GM12878 (cell line): ENCODE measurements around the gene SWSAP1. TPM values are rescaled to one million over a fixed set of nuclear protein-coding genes. Genes with fewer than 3 reads are reported as not detected.

Source experiments
- ATAC-seq: fragments of 200-7000 bp; cut with Tn5 transposase; 3 replicates; pipeline ENCODE4 v1.9.1; 2020; ENCODE audit warnings: mild to moderate bottlenecking, moderate library complexity
- BruUV-seq: library from RNA; stranded (reverse); fragments of 400-500 nt; replicated peaks from 2 replicates; lab custom pipeline; 2021; lab: Mats Ljungman, UMichigan
- CTCF ChIA-PET: fragments of 300-600 bp; sonication (Branson Sonifier 250); formaldehyde crosslinking; extraction: SDS; loops from one replicate; lab custom pipeline; 2021; ENCODE audit warnings: inconsistent platforms; lab: Yijun Ruan, JAX
- POLR2A ChIA-PET: fragments of 350-600 bp; formaldehyde crosslinking; extraction: SDS; loops from one replicate; lab custom pipeline; 2021; ENCODE audit warnings: inconsistent platforms; lab: Charles Lee
- RAD21 ChIA-PET: fragments of 300-600 bp; sonication (Branson Sonifier 250); formaldehyde crosslinking; loops from one replicate; lab custom pipeline; 2023; ENCODE audit warnings: antibody characterized with exemption; ENCODE audit not compliant: unreplicated experiment; lab: Charles Lee
- SMC1A ChIA-PET: fragments of 300-600 bp; sonication (Branson Sonifier 250); formaldehyde crosslinking; loops from one replicate; lab custom pipeline; 2023; ENCODE audit not compliant: unreplicated experiment, uncharacterized antibody; lab: Charles Lee
- DNase-seq: peaks from one replicate; pipeline ENCODE4 v3.0.0-alpha.2; 2011; ENCODE audit warnings: low read depth, low spot score
- FAIRE-seq: peaks from 3 replicates; lab custom pipeline; 2011; peaks lifted over from hg19 to GRCh38; lab: Jason Lieb, UNC
- H2AFZ ChIP-seq: 2 replicates; pipeline ENCODE4 v1.6.0; 2011; ENCODE audit warnings: low read depth, low read length, control low read depth; ENCODE audit not compliant: control insufficient read depth
- H3K27ac ChIP-seq: 2 replicates; pipeline ENCODE4 v1.5.1; 2011; ENCODE audit warnings: control low read depth; ENCODE audit not compliant: control insufficient read depth, insufficient read depth
- H3K27me3 ChIP-seq, 2 experiments: replicated peaks in 1 of 2; 2 replicates each; pipeline versions ENCODE4 v1.6.0 to v1.6.1; 2011; ENCODE audit warnings: low read length in 1 of 2; ENCODE audit not compliant: control insufficient read depth in 2 of 2, insufficient read depth in 2 of 2
- H3K36me3 ChIP-seq, 2 experiments: 2 replicates each; pipeline ENCODE4 v1.5.1; 2011; ENCODE audit warnings: low read length in 1 of 2; ENCODE audit not compliant: control insufficient read depth in 2 of 2, insufficient read depth in 2 of 2
- H3K4me1 ChIP-seq: 2 replicates; pipeline ENCODE4 v1.6.1; 2011; ENCODE audit warnings: mild to moderate bottlenecking, low read length, moderate library complexity, mixed read lengths; ENCODE audit not compliant: control insufficient read depth, insufficient read depth
- H3K4me2 ChIP-seq: 2 replicates; pipeline ENCODE4 v1.6.0; 2011; ENCODE audit warnings: control low read depth; ENCODE audit not compliant: control insufficient read depth, insufficient read depth
- H3K4me3 ChIP-seq: fragments of 200-600 bp; sonication (generic); 2 replicates; pipeline ENCODE4 v1.5.1; 2016
- H3K79me2 ChIP-seq: 2 replicates; pipeline ENCODE4 v1.6.0; 2011; ENCODE audit warnings: low read length; ENCODE audit not compliant: control insufficient read depth, insufficient read depth
- H3K9ac ChIP-seq: 2 replicates; pipeline ENCODE4 v1.8.0; 2011; ENCODE audit warnings: low read length, control low read depth, mixed read lengths; ENCODE audit not compliant: control insufficient read depth, insufficient read depth
- H3K9me3 ChIP-seq: replicated peaks from 3 replicates; pipeline ENCODE4 v1.5.1; 2011; ENCODE audit warnings: mild to moderate bottlenecking, low read length; ENCODE audit not compliant: control insufficient read depth, insufficient read depth
- H4K20me1 ChIP-seq: 2 replicates; pipeline ENCODE4 v1.6.0; 2011; ENCODE audit not compliant: control insufficient read depth, insufficient read depth
- CEBPB ChIP-seq, 2 experiments: fragments of 150-350 bp in 1 of 2; IDR thresholded peaks; 2 replicates each; pipeline ENCODE4 v1.6.1; 2012 to 2014; ENCODE audit warnings: low read depth in 2 of 2, low read length in 2 of 2, borderline replicate concordance in 1 of 2, inconsistent platforms in 1 of 2
- CEBPZ ChIP-seq: fragments of 150-350 bp; IDR thresholded peaks from 2 replicates; pipeline ENCODE4 v1.6.1; 2016; ENCODE audit warnings: low read depth, low read length
- CHD2 ChIP-seq: IDR thresholded peaks from 2 replicates; pipeline ENCODE4 v1.6.1; 2011; ENCODE audit warnings: low read depth, low read length, improper control_type of control experiment, borderline replicate concordance
- DPF2 ChIP-seq: fragments of 450-650 bp; IDR thresholded peaks from 2 replicates; pipeline ENCODE4 v1.6.1; 2017; ENCODE audit warnings: mild to moderate bottlenecking
- JUND ChIP-seq: IDR thresholded peaks from 2 replicates; pipeline ENCODE4 v1.6.1; 2012; ENCODE audit warnings: low read depth, mild to moderate bottlenecking, low read length, improper control_type of control experiment, moderate library complexity
- MYC ChIP-seq: IDR thresholded peaks from 2 replicates; pipeline ENCODE4 v1.6.1; 2011; ENCODE audit warnings: mild to moderate bottlenecking, low read length, moderate library complexity, inconsistent platforms; ENCODE audit not compliant: insufficient read depth, insufficient replicate concordance, insufficient read length, severe bottlenecking
- RBBP5 ChIP-seq: fragments of 200-600 bp; sonication (generic); conservative IDR thresholded peaks from 2 replicates; pipeline ENCODE4 v1.6.1; 2016
- RELB ChIP-seq: fragments of 450-650 bp; IDR thresholded peaks from 2 replicates; pipeline ENCODE4 v1.6.1; 2017; ENCODE audit warnings: low read depth, mild to moderate bottlenecking, moderate library complexity
- SUZ12 ChIP-seq: fragments of 200-600 bp; sonication (generic); IDR thresholded peaks from one replicate; pipeline ENCODE4 v1.6.1; 2018; ENCODE audit warnings: antibody characterized with exemption, mild to moderate bottlenecking; ENCODE audit not compliant: unreplicated experiment
- WGBS: methylation state at CpG from one replicate; pipeline ENCODE4 v1.1.6; 2016; ENCODE audit warnings: low lambda C conversion rate; ENCODE audit not compliant: insufficient replicate concordance, insufficient coverage; ENCODE audit errors: missing lambda C conversion rate; 5-methylcytosine and 5-hydroxymethylcytosine counted together
- in situ Hi-C: fragments of 300-500 bp; cut with MboI; formaldehyde crosslinking; loops from 9 replicates; pipeline ENCODE4 v1.14.3; 2018; ENCODE audit warnings: mixed read lengths
- intact Hi-C: fragments of 100-400 bp; cut with micrococcal nuclease; formaldehyde crosslinking; loops from one replicate; pipeline ENCODE4 v1.14.2; 2022; ENCODE audit not compliant: unreplicated experiment
- polyA plus RNA-seq, 11 experiments: library from polyadenylated mRNA; depleted of rRNA in 4 of 11; unstranded in 6 of 11; stranded (reverse) in 5 of 11; fragments of >200 nt; fragmentation: Nextera tagmentation in 4 of 11; fragmentation: Illumina TruSeq in 1 of 11; extraction: Ambion mirVana in 4 of 11; extraction: Trizol in 1 of 11; gene quantifications; 1 replicate in 1 of 11; 2 replicates in 10 of 11; pipeline versions ENCODE4 v1.2.1 to v1.2.3, GENCODE V29; 2011 to 2016; ENCODE audit warnings: inconsistent platforms in 2 of 11, missing spikeins in 2 of 11, low read depth in 1 of 11
- total RNA-seq, 4 experiments: library from RNA; depleted of rRNA in 3 of 4; stranded (reverse); fragments of >200 nt in 3 of 4; fragmentation: Illumina TruSeq in 1 of 4; extraction: Trizol in 1 of 4; gene quantifications; 2 replicates each; pipeline versions ENCODE4 v1.2.1 to v1.2.3, GENCODE V29; 2013 to 2021
- TF ChIP-seq, protein P1 (sequence below): IDR thresholded peaks from 2 replicates; pipeline ENCODE4 v1.6.1; 2011; ENCODE audit warnings: borderline replicate concordance, low read depth, mild to moderate bottlenecking, moderate library complexity, low read length; ENCODE audit not compliant: insufficient read depth, poor library complexity, severe bottlenecking
- TF ChIP-seq, protein P2 (sequence below): fragments of 450-650 bp; IDR thresholded peaks from 2 replicates; pipeline ENCODE4 v1.6.1; 2016; ENCODE audit warnings: mild to moderate bottlenecking, moderate library complexity, borderline replicate concordance

SWSAP1 gene
- total and polyA plus RNA-seq, 10 of the 15 experiments (the other 5 are each of a cell fraction or from before 2014, with no cell fraction given), result 0.18 to 6.5 (median 2.4) TPM

- no peak for TF ChIP-seq CEBPZ
- TF ChIP-seq JUND, result no peak
- no peak for TF ChIP-seq SUZ12
- TF ChIP-seq, protein P1, sequence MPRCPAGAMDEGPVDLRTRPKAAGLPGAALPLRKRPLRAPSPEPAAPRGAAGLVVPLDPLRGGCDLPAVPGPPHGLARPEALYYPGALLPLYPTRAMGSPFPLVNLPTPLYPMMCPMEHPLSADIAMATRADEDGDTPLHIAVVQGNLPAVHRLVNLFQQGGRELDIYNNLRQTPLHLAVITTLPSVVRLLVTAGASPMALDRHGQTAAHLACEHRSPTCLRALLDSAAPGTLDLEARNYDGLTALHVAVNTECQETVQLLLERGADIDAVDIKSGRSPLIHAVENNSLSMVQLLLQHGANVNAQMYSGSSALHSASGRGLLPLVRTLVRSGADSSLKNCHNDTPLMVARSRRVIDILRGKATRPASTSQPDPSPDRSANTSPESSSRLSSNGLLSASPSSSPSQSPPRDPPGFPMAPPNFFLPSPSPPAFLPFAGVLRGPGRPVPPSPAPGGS, result no peak
Measured at GRCh38 chr19:11367528-11367927, 6.9 kb upstream of the SWSAP1 start (continued).

GRCh38 chr19:11370744-11371143 is 3.7 kb upstream of the SWSAP1 start:
- RAD21 ChIA-PET, result no interaction called here
- no peak for TF ChIP-seq CHD2
- no peak for TF ChIP-seq MYC
- no peak for TF ChIP-seq DPF2
- TF ChIP-seq, protein P2, sequence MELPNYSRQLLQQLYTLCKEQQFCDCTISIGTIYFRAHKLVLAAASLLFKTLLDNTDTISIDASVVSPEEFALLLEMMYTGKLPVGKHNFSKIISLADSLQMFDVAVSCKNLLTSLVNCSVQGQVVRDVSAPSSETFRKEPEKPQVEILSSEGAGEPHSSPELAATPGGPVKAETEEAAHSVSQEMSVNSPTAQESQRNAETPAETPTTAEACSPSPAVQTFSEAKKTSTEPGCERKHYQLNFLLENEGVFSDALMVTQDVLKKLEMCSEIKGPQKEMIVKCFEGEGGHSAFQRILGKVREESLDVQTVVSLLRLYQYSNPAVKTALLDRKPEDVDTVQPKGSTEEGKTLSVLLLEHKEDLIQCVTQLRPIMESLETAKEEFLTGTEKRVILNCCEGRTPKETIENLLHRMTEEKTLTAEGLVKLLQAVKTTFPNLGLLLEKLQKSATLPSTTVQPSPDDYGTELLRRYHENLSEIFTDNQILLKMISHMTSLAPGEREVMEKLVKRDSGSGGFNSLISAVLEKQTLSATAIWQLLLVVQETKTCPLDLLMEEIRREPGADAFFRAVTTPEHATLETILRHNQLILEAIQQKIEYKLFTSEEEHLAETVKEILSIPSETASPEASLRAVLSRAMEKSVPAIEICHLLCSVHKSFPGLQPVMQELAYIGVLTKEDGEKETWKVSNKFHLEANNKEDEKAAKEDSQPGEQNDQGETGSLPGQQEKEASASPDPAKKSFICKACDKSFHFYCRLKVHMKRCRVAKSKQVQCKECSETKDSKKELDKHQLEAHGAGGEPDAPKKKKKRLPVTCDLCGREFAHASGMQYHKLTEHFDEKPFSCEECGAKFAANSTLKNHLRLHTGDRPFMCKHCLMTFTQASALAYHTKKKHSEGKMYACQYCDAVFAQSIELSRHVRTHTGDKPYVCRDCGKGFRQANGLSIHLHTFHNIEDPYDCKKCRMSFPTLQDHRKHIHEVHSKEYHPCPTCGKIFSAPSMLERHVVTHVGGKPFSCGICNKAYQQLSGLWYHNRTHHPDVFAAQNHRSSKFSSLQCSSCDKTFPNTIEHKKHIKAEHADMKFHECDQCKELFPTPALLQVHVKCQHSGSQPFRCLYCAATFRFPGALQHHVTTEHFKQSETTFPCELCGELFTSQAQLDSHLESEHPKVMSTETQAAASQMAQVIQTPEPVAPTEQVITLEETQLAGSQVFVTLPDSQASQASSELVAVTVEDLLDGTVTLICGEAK, result no peak
- TF ChIP-seq RELB, result no peak
- TF ChIP-seq RBBP5, result no peak
- TF ChIP-seq CEBPB (IDR thresholded peaks at IDR 0.05; ENCODE audit: borderline replicate concordance in 1 of 2, low read depth in 2 of 2, low read length in 2 of 2), result no peak

More at GRCh38 chr19:11370744-11371143, 3.7 kb upstream of the SWSAP1 start:
- H3K4me3 ChIP-seq, result no peak overlapping the region
- CTCF ChIA-PET, result interaction anchor here (1.1 to 4.1 kb wide), 2 partner anchors 11 to 31 kb away, joined by 3 to 29 read pairs; partner anchors contain the start of genes EPOR and RAB3D
- H3K4me1 ChIP-seq, result peaks cover 6% of the 10 kb centered on the region; the same call in 1 of the 2 replicates
- H4K20me1 ChIP-seq, result no peaks in the 10 kb centered on the region
- SMC1A ChIA-PET, result no interaction called here
- BruUV-seq, result no TSS peak
- ATAC-seq (no peak), FAIRE-seq (no peak), DNase-seq (no peak)
- in situ Hi-C loops, result no loop called here
- intact Hi-C loops, result no loop called here
- no peak overlapping the region for H3K9ac ChIP-seq
- no peak overlapping the region for H3K4me2 ChIP-seq
- no peak overlapping the region for H2AFZ ChIP-seq
- H3K79me2 ChIP-seq, result peaks cover 3% of the 10 kb centered on the region
- no peaks in the 10 kb centered on the region for H3K27me3 ChIP-seq
- no peak overlapping the region for H3K27ac ChIP-seq
- H3K36me3 ChIP-seq, result no peaks in the 10 kb centered on the region
- no peaks in the 10 kb centered on the region for H3K9me3 ChIP-seq
- POLR2A ChIA-PET, result interaction anchor here (0.6 to 0.7 kb wide), 3 partner anchors 17 to 759 kb away, joined by 3 to 4 read pairs (median 3); no protein-coding TSS in a partner anchor
- WGBS, result 95% methylated on average over 2 of the region's 2 CpGs
